SU-DHL-6 (cell line): Measurements from ENCODE around the gene MROH2A.

ENCODE experiments used
- H2AFZ ChIP-seq: fragments of 200-600 bp; sonication (generic); 2 replicates; pipeline ENCODE4 v1.6.1; 2014; ENCODE audit warnings: low read depth, mild to moderate bottlenecking, moderate library complexity, mixed read lengths, antibody characterized with exemption, low read length; ENCODE audit not compliant: severe bottlenecking
- H3F3A ChIP-seq: fragments of 200-600 bp; shearing (Covaris generic); 2 replicates; pipeline ENCODE4 v1.6.0; 2016; ENCODE audit warnings: antibody characterized with exemption, mild to moderate bottlenecking; ENCODE audit not compliant: insufficient read depth
- H3K27ac ChIP-seq: fragments of 200-600 bp; sonication (generic); 2 replicates; pipeline ENCODE4 v1.5.1; 2016; ENCODE audit warnings: low read depth, mild to moderate bottlenecking, low read length, moderate library complexity, mixed read lengths
- H3K27me3 ChIP-seq: fragments of 200-600 bp; sonication (generic), shearing (Covaris generic); 2 replicates; pipeline ENCODE4 v1.6.0; 2014; ENCODE audit warnings: mild to moderate bottlenecking, low read length
- H3K36me3 ChIP-seq: fragments of 200-600 bp; sonication (generic); 2 replicates; pipeline ENCODE4 v1.6.1; 2014; ENCODE audit warnings: mild to moderate bottlenecking, low read length, mixed read lengths
- H3K4me2 ChIP-seq: fragments of 300-600, 200-600 bp; shearing (Covaris generic), sonication (generic); 2 replicates; pipeline ENCODE4 v1.6.0; 2014; ENCODE audit warnings: low read length, low read depth, mild to moderate bottlenecking; ENCODE audit not compliant: poor library complexity, severe bottlenecking
- H3K4me3 ChIP-seq: fragments of 200-600 bp; sonication (generic); 2 replicates; pipeline ENCODE4 v1.5.1; 2014; ENCODE audit warnings: antibody characterized with exemption, low read length, mild to moderate bottlenecking, mixed read lengths; ENCODE audit not compliant: insufficient read depth, poor library complexity, severe bottlenecking
- H3K79me2 ChIP-seq: fragments of 200-600 bp; sonication (generic); 2 replicates; pipeline ENCODE4 v1.6.1; 2014; ENCODE audit warnings: mild to moderate bottlenecking, low read length, moderate library complexity; ENCODE audit not compliant: insufficient read depth
- H3K9ac ChIP-seq: fragments of 200-600 bp; sonication (generic); 2 replicates; pipeline ENCODE4 v1.7.0; 2014; ENCODE audit warnings: mild to moderate bottlenecking, low read length
- H3K9me2 ChIP-seq: fragments of 200-600 bp; sonication (generic); replicated peaks from 2 replicates; pipeline ENCODE4 v1.6.1; 2014; ENCODE audit warnings: low read length; ENCODE audit not compliant: insufficient read depth
- H3K9me3 ChIP-seq: fragments of 200-600 bp; sonication (generic); 2 replicates; pipeline ENCODE4 v1.6.1; 2014; ENCODE audit warnings: low read length, mixed read lengths; ENCODE audit not compliant: insufficient read depth
- H4K20me1 ChIP-seq: fragments of 200-600 bp; sonication (generic); 2 replicates; pipeline ENCODE4 v1.6.1; 2014; ENCODE audit warnings: low read depth, mild to moderate bottlenecking, antibody characterized with exemption, low read length, moderate library complexity, mixed read lengths
- EZH2phosphoT487 ChIP-seq: fragments of 200-600 bp; sonication (generic), shearing (Covaris generic); conservative IDR thresholded peaks from 2 replicates; pipeline ENCODE4 v1.6.1; 2018; ENCODE audit warnings: mild to moderate bottlenecking, antibody characterized with exemption, low read length, moderate library complexity, mixed read lengths
- TF ChIP-seq, protein P1 (sequence below): fragments of 200-600 bp; sonication (generic); IDR thresholded peaks from one replicate; pipeline ENCODE4 v1.5.1; 2017; ENCODE audit warnings: antibody characterized with exemption, mild to moderate bottlenecking, low read length, moderate library complexity; ENCODE audit not compliant: insufficient read depth, poor library complexity, severe bottlenecking

The MROH2A gene

DNA sequence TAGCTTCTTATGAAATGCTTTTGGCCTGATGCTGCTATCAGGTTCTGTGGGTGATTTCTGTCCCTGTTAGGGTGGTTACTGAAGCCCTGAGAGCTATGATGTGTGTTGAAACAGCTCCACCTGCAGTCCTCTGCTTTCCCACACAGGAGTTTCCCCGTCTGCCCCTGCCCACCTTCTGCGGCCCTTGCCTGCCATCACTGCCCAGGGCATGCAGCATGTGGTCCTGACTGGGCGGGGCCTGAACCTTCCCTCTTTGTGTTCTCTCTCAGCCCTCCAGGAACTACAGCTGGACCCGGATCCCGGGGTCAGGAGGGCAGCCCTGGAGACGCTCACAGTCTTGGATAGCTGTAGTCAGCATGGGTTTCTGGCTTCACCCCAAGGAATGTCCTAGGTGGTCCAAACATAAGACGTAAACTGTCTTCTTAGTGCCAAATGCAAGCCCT lies 54.8 kb downstream of the MROH2A start:
- TF ChIP-seq, protein P1, sequence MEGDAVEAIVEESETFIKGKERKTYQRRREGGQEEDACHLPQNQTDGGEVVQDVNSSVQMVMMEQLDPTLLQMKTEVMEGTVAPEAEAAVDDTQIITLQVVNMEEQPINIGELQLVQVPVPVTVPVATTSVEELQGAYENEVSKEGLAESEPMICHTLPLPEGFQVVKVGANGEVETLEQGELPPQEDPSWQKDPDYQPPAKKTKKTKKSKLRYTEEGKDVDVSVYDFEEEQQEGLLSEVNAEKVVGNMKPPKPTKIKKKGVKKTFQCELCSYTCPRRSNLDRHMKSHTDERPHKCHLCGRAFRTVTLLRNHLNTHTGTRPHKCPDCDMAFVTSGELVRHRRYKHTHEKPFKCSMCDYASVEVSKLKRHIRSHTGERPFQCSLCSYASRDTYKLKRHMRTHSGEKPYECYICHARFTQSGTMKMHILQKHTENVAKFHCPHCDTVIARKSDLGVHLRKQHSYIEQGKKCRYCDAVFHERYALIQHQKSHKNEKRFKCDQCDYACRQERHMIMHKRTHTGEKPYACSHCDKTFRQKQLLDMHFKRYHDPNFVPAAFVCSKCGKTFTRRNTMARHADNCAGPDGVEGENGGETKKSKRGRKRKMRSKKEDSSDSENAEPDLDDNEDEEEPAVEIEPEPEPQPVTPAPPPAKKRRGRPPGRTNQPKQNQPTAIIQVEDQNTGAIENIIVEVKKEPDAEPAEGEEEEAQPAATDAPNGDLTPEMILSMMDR: peak; percentile 64
- TF ChIP-seq EZH2phosphoT487: no peak
- Histone ChIP-seq H3K9me2 (no peaks in the 10 kb centered on the region), H3K9me3 (no peaks in the 10 kb centered on the region), H2AFZ (peak overlapping the region; percentile 55), H3F3A (peaks cover 59% of the 10 kb centered on the region), H4K20me1 (no peaks in the 10 kb centered on the region), H3K79me2 (peaks cover 16% of the 10 kb centered on the region), H3K27ac (peak overlapping the region; percentile 90), H3K4me2 (peak overlapping the region; percentile 56), H3K9ac (peak overlapping the region; percentile 43), H3K36me3 (peaks cover 13% of the 10 kb centered on the region), H3K4me3 (no peak overlapping the region), H3K27me3 (no peaks in the 10 kb centered on the region)

DNA sequence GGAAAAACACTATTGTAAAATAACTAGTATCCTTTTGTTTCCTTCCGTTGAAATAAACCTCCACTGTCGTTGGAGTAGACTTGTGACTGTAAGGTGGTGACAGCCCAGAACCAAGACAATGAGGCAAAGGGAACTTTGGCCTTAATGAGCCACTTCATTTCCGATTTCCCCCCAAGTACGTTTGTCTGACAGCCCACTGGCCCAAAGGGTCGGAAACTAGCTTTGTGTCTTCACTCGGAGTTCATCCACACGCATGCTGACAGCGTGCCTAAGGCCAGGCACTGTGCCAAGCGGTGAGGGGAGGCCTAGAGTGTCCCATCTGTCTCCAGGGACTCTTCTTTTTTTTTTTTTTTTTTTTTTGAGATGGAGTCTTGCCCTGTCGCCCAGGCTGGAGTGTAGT lies 55.2 kb downstream of the MROH2A start:
- Histone ChIP-seq H3K36me3 (peaks cover 14% of the 10 kb centered on the region), H3K79me2 (peaks cover 21% of the 10 kb centered on the region), H4K20me1 (no peaks in the 10 kb centered on the region), H3F3A (peaks cover 59% of the 10 kb centered on the region), H3K4me2 (peak overlapping the region; percentile 56), H3K27ac (peak overlapping the region; percentile 90), H3K9ac (peak overlapping the region; percentile 21), H2AFZ (peak overlapping the region; percentile 55), H3K9me3 (no peaks in the 10 kb centered on the region), H3K9me2 (no peaks in the 10 kb centered on the region), H3K4me3 (no peak overlapping the region), H3K27me3 (no peaks in the 10 kb centered on the region)
- TF ChIP-seq EZH2phosphoT487: no peak
- TF ChIP-seq, protein P1: no peak

DNA sequence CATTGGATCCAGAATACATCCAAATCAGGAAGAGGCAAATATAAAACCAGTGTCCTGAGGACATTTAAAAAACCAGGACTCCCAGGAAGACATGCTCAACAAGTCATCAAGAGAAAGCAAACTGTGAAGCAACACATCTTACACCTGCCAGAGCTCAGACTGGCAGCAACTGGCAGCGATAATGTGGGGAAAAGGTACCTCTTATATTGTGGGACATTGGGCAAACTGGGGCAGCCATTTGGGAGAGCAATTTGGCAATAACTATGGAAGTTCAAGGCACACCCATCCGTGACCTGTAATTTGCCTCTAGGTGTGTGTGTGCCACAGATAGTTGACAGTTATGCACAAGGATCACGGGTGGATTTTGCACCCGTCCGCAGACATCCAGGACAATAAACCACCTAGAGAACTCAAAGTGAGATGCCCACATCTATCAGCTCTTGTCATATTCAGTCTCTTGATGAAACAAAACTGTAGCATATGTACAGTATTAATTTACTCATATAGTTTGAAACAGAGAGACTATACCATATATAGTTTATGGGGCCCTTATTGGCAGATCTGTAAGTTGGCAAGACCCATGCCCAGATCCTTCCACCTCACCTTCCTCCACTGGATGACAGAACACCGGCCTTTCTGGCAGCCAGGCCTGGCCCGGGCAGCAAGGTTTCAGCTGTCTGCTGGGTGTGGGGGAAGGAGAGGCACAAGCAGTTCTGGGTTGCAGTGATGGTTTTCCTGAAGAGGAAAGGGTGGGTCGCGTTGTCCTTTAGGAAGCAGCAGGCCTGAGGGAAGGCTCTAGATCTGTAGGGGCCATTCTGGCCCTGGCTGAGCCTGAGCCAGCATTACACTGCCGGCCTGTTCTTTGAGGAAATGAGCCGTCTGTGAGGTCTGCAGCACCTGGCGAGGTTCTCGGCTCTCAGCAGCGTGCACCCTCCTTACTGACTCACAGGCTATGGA lies 57.4 kb downstream of the MROH2A start:
- Histone ChIP-seq H3K27ac (peak overlapping the region; percentile 90), H3K9ac (no peak overlapping the region), H3K36me3 (peaks cover 19% of the 10 kb centered on the region), H3K79me2 (peaks cover 42% of the 10 kb centered on the region), H3K27me3 (no peaks in the 10 kb centered on the region), H2AFZ (no peak overlapping the region), H3K4me2 (peak overlapping the region; percentile 0), H3F3A (peaks cover 59% of the 10 kb centered on the region), H3K9me2 (no peaks in the 10 kb centered on the region), H3K4me3 (no peak overlapping the region), H4K20me1 (no peaks in the 10 kb centered on the region; the same call in 1 of the 2 replicates), H3K9me3 (no peaks in the 10 kb centered on the region)
- TF ChIP-seq EZH2phosphoT487: no peak
- TF ChIP-seq, protein P1: no peak
